Measurements from ENCODE around the gene DYNC1I1.

DYNC1I1 gene

DNA sequence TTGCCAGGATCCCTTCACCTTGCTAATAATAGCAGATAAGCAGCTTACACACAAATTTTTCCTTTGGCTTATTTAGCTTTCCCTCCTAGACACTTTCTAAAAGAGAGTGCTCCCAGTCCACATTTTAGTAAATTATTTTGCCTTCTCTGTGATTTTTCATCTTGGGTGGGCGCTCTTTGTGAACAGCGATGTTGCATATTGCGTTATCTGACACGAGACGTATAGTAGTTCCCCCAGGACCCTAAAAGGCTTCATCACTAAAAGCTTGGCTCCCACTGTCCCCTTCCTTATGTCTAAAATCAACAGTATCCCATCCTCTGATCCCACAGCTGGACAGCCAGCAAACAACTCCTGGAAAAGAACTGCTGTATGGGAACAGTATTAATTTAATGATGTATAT lies 232.9 kb downstream of the DYNC1I1 start:
- H3K36me3 ChIP-seq (ENCODE audit: insufficient read depth, low read depth, low read length) = no peaks in the 10 kb centered on the region
- no peak overlapping the region for H3K9ac ChIP-seq (ENCODE audit: low read depth, low read length)
- no peaks in the 10 kb centered on the region for H3K4me1 ChIP-seq (ENCODE audit: insufficient read depth, low read length)
- H3K27me3 ChIP-seq (ENCODE audit: insufficient read depth, low read length) = no peaks in the 10 kb centered on the region
- no peak overlapping the region for H3K27ac ChIP-seq (ENCODE audit: low read length)
- H3K9me3 ChIP-seq (ENCODE audit: insufficient read depth, low read depth, low read length) = no peaks in the 10 kb centered on the region
- no peak overlapping the region for H3K4me3 ChIP-seq (ENCODE audit: low read length)

GRCh38 chr7:96009148-96009547 lies 236.8 kb downstream of the DYNC1I1 start:
- peaks cover 3% of the 10 kb centered on the region; the same call in 1 of the 2 replicates for H3K4me1 ChIP-seq (ENCODE audit: insufficient read depth, low read length)
- H3K36me3 ChIP-seq (ENCODE audit: insufficient read depth, low read depth, low read length) = no peaks in the 10 kb centered on the region
- no peaks in the 10 kb centered on the region for H3K9me3 ChIP-seq (ENCODE audit: insufficient read depth, low read depth, low read length)
- no peak overlapping the region for H3K9ac ChIP-seq (ENCODE audit: low read depth, low read length)
- no peak overlapping the region for H3K4me3 ChIP-seq (ENCODE audit: low read length)
- no peaks in the 10 kb centered on the region for H3K27me3 ChIP-seq (ENCODE audit: insufficient read depth, low read length)
- H3K27ac ChIP-seq (ENCODE audit: low read length) = no peak overlapping the region

- H3K9ac ChIP-seq (ENCODE audit: low read depth, low read length) = no peak overlapping the region
- H3K4me1 ChIP-seq (ENCODE audit: insufficient read depth, low read length) = peaks cover 12% of the 10 kb centered on the region; the same call in 1 of the 2 replicates
- no peak overlapping the region for H3K4me3 ChIP-seq (ENCODE audit: low read length)
- H3K27me3 ChIP-seq (ENCODE audit: insufficient read depth, low read length) = no peaks in the 10 kb centered on the region
- H3K36me3 ChIP-seq (ENCODE audit: insufficient read depth, low read depth, low read length) = no peaks in the 10 kb centered on the region
- H3K9me3 ChIP-seq (ENCODE audit: insufficient read depth, low read depth, low read length) = no peaks in the 10 kb centered on the region
- no peak overlapping the region for H3K27ac ChIP-seq (ENCODE audit: low read length)
Observed at GRCh38 chr7:96013836-96014235, 241.5 kb downstream of the DYNC1I1 start.

DNA sequence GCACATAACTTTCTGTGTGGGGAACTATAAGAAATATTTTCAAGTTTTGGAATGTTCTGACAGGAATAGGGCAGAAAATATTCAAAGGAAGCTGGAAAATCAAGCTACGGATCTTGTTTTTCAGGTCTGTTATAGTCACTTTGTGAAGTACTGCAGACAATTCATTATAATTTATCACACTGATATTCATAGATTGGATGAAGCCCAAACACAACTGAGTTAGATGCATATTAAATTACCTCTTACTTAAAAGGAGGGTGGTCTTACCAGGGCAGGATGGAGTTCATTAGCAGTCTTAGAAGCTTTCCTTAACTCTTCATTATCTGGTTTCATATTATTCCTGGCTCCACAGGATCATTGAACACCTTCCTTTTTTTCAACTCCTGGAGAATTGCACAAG lies 242.3 kb downstream of the DYNC1I1 start:
- peaks cover 12% of the 10 kb centered on the region; the same call in 1 of the 2 replicates for H3K4me1 ChIP-seq (ENCODE audit: insufficient read depth, low read length)
- H3K36me3 ChIP-seq (ENCODE audit: insufficient read depth, low read depth, low read length) = no peaks in the 10 kb centered on the region
- H3K4me3 ChIP-seq (ENCODE audit: low read length) = no peak overlapping the region
- no peaks in the 10 kb centered on the region for H3K9me3 ChIP-seq (ENCODE audit: insufficient read depth, low read depth, low read length)
- no peak overlapping the region for H3K27ac ChIP-seq (ENCODE audit: low read length)
- no peaks in the 10 kb centered on the region for H3K27me3 ChIP-seq (ENCODE audit: insufficient read depth, low read length)
- no peak overlapping the region for H3K9ac ChIP-seq (ENCODE audit: low read depth, low read length)

DNA sequence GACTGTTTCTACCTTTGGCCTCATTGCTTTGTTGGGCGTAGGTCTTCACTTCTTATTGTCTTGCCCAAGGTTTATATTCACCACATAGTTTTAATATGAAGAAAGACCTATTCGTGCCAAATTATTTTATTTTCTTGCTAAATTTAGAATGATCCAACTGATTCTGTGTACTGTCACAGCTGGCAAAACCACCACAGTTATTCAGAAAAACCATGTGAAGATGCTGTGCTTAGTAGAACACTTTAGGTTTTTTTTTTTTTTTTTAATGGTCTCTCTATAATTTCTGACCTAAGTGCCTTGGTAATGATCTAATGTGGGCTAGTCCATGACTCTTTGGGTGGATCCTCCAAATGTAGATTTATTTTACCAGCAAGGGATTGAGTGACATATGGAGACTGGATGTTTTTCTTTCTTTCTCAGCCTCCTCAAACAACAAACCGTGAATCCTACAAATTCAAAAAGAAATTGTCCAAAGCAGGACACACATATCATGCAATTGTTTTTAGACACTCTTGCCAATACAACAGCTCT lies 243.8 kb downstream of the DYNC1I1 start:
- Histone ChIP-seq H3K36me3 (ENCODE audit: insufficient read depth, low read depth, low read length) (no peaks in the 10 kb centered on the region), H3K27ac (ENCODE audit: low read length) (no peak overlapping the region), H3K9me3 (ENCODE audit: insufficient read depth, low read depth, low read length) (no peaks in the 10 kb centered on the region), H3K4me1 (ENCODE audit: insufficient read depth, low read length) (peaks cover 12% of the 10 kb centered on the region; the same call in 1 of the 2 replicates), H3K4me3 (ENCODE audit: low read length) (no peak overlapping the region), H3K9ac (ENCODE audit: low read depth, low read length) (no peak overlapping the region), H3K27me3 (ENCODE audit: insufficient read depth, low read length) (no peaks in the 10 kb centered on the region)

DNA sequence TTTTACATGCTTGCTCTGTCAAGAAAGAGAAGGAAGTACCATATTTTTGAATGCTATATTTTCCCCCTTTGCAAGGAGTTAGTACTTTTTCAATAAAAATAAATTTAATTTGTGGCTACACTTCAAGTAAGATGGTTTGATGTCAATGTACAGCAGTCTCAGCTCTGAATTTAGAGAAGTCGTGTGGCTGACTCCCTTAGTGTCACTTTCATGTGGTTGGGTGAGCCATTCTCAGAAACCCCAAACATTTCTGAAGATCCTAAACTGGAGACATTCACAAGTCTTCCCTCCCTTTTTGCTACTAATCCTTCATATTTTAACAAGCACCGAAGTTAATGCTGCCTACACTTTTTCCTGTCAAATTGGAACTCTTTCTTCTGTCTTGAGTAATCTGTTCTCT lies 244.4 kb downstream of the DYNC1I1 start:
- Histone ChIP-seq H3K27me3 (ENCODE audit: insufficient read depth, low read length) (no peaks in the 10 kb centered on the region), H3K9ac (ENCODE audit: low read depth, low read length) (no peak overlapping the region), H3K4me3 (ENCODE audit: low read length) (no peak overlapping the region), H3K36me3 (ENCODE audit: insufficient read depth, low read depth, low read length) (no peaks in the 10 kb centered on the region), H3K9me3 (ENCODE audit: insufficient read depth, low read depth, low read length) (no peaks in the 10 kb centered on the region), H3K27ac (ENCODE audit: low read length) (no peak overlapping the region), H3K4me1 (ENCODE audit: insufficient read depth, low read length) (peaks cover 12% of the 10 kb centered on the region; the same call in 1 of the 2 replicates)

GRCh38 chr7:96017877-96018276 lies 245.5 kb downstream of the DYNC1I1 start:
- Histone ChIP-seq H3K27ac (ENCODE audit: low read length) (no peak overlapping the region), H3K9ac (ENCODE audit: low read depth, low read length) (no peak overlapping the region), H3K9me3 (ENCODE audit: insufficient read depth, low read depth, low read length) (no peaks in the 10 kb centered on the region), H3K4me1 (ENCODE audit: insufficient read depth, low read length) (peaks cover 12% of the 10 kb centered on the region; the same call in 1 of the 2 replicates), H3K36me3 (ENCODE audit: insufficient read depth, low read depth, low read length) (no peaks in the 10 kb centered on the region), H3K4me3 (ENCODE audit: low read length) (no peak overlapping the region), H3K27me3 (ENCODE audit: insufficient read depth, low read length) (no peaks in the 10 kb centered on the region)

DNA sequence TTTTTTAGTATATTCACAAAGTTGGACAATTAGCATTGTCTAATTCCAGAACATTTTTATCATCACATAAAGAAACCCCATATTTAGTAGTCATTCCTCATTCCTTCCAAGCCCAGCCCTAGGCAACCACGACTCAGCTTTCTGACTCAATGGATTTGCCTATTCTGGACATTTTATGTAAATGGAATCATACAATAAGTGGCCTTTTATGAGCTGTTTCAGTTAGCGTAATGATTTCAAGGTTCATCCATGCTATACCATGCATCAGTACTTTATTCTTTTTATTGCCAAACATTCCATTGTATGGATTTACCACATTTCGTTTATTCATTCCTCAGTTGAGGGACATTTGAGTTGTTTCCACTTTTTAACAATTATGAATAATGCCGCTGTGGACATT lies 249.2 kb downstream of the DYNC1I1 start:
- H3K4me3 ChIP-seq (ENCODE audit: low read length) = no peak overlapping the region
- no peaks in the 10 kb centered on the region for H3K27me3 ChIP-seq (ENCODE audit: insufficient read depth, low read length)
- H3K36me3 ChIP-seq (ENCODE audit: insufficient read depth, low read depth, low read length) = no peaks in the 10 kb centered on the region
- no peak overlapping the region for H3K27ac ChIP-seq (ENCODE audit: low read length)
- no peaks in the 10 kb centered on the region for H3K9me3 ChIP-seq (ENCODE audit: insufficient read depth, low read depth, low read length)
- H3K4me1 ChIP-seq (ENCODE audit: insufficient read depth, low read length) = no peaks in the 10 kb centered on the region
- no peak overlapping the region for H3K9ac ChIP-seq (ENCODE audit: low read depth, low read length)

GRCh38 chr7:96023387-96023786 lies 251.0 kb downstream of the DYNC1I1 start:
- Histone ChIP-seq H3K4me1 (ENCODE audit: insufficient read depth, low read length) (no peaks in the 10 kb centered on the region), H3K9me3 (ENCODE audit: insufficient read depth, low read depth, low read length) (no peaks in the 10 kb centered on the region), H3K27me3 (ENCODE audit: insufficient read depth, low read length) (no peaks in the 10 kb centered on the region), H3K4me3 (ENCODE audit: low read length) (no peak overlapping the region), H3K27ac (ENCODE audit: low read length) (no peak overlapping the region), H3K36me3 (ENCODE audit: insufficient read depth, low read depth, low read length) (no peaks in the 10 kb centered on the region), H3K9ac (ENCODE audit: low read depth, low read length) (no peak overlapping the region)

- Histone ChIP-seq H3K4me1 (ENCODE audit: insufficient read depth, low read length) (no peaks in the 10 kb centered on the region), H3K9ac (ENCODE audit: low read depth, low read length) (no peak overlapping the region), H3K27me3 (ENCODE audit: insufficient read depth, low read length) (no peaks in the 10 kb centered on the region), H3K9me3 (ENCODE audit: insufficient read depth, low read depth, low read length) (no peaks in the 10 kb centered on the region), H3K36me3 (ENCODE audit: insufficient read depth, low read depth, low read length) (no peaks in the 10 kb centered on the region), H3K4me3 (ENCODE audit: low read length) (no peak overlapping the region), H3K27ac (ENCODE audit: low read length) (no peak overlapping the region)
Observed at GRCh38 chr7:96026010-96026409, 253.7 kb downstream of the DYNC1I1 start.

DNA sequence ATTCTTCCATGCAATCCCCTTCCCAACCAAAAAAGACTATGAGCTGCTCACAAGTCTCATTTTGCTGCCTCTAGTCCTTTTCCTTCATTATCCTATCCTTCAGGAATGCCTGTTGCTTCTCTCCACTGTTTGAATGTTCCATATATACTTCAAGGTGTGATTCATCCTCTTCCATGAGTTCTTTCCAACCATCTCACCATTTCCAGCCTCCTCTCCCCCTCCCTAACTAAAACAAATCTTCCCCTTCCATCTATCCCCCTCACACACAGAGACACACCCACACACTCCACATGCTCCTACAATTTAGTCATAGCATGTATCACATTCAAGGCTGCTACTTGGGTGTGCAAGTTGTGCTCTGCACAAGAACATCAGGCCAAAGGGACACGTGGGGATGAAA lies 254.3 kb downstream of the DYNC1I1 start:
- Histone ChIP-seq H3K9ac (ENCODE audit: low read depth, low read length) (no peak overlapping the region), H3K4me1 (ENCODE audit: insufficient read depth, low read length) (no peaks in the 10 kb centered on the region), H3K27ac (ENCODE audit: low read length) (no peak overlapping the region), H3K9me3 (ENCODE audit: insufficient read depth, low read depth, low read length) (no peaks in the 10 kb centered on the region), H3K36me3 (ENCODE audit: insufficient read depth, low read depth, low read length) (no peaks in the 10 kb centered on the region), H3K27me3 (ENCODE audit: insufficient read depth, low read length) (no peaks in the 10 kb centered on the region), H3K4me3 (ENCODE audit: low read length) (no peak overlapping the region)

GRCh38 chr7:96028729-96029128 lies 256.4 kb downstream of the DYNC1I1 start:
- Histone ChIP-seq H3K4me1 (ENCODE audit: insufficient read depth, low read length) (no peaks in the 10 kb centered on the region), H3K27me3 (ENCODE audit: insufficient read depth, low read length) (no peaks in the 10 kb centered on the region), H3K4me3 (ENCODE audit: low read length) (no peak overlapping the region), H3K36me3 (ENCODE audit: insufficient read depth, low read depth, low read length) (no peaks in the 10 kb centered on the region), H3K9ac (ENCODE audit: low read depth, low read length) (no peak overlapping the region), H3K9me3 (ENCODE audit: insufficient read depth, low read depth, low read length) (no peaks in the 10 kb centered on the region), H3K27ac (ENCODE audit: low read length) (no peak overlapping the region)
